Progenitor cell of endocrine pancreas (in vitro differentiated cells): ENCODE results near the gene FSCN2. TPM values are rescaled to one million over a fixed set of nuclear protein-coding genes. Genes with fewer than 3 reads are reported as not detected.

Experiments
- DNase-seq: peaks from one replicate; pipeline ENCODE4 v3.0.0; 2021; ENCODE audit warnings: low spot score; ENCODE audit not compliant: unreplicated experiment
- H3K27ac Mint-ChIP-seq: 2 replicates; pipeline ENCODE4 v1.8.0; 2021; ENCODE audit warnings: mild to moderate bottlenecking, moderate library complexity, mixed read lengths
- H3K27me3 Mint-ChIP-seq: 2 replicates; pipeline ENCODE4 v1.8.0; 2021; ENCODE audit warnings: mixed read lengths
- H3K36me3 Mint-ChIP-seq: 2 replicates; pipeline ENCODE4 v1.8.0; 2022; ENCODE audit warnings: mixed read lengths; ENCODE audit not compliant: insufficient read depth
- H3K4me1 Mint-ChIP-seq: 2 replicates; pipeline ENCODE4 v1.8.0; 2021; ENCODE audit warnings: low read depth, mixed read lengths
- H3K4me3 Mint-ChIP-seq: 2 replicates; pipeline ENCODE4 v1.8.0; 2021; ENCODE audit warnings: low read depth, mild to moderate bottlenecking, moderate library complexity, mixed read lengths
- H3K9me3 Mint-ChIP-seq: 2 replicates; pipeline ENCODE4 v1.8.0; 2021; ENCODE audit warnings: low read depth, mixed read lengths
- total RNA-seq: library from RNA; stranded (reverse); gene quantifications from 2 replicates; pipeline ENCODE4 v1.2.1, GENCODE V29; 2021
- TF ChIP-seq, protein P1 (sequence below): fragments of 200-600 bp; sonication (generic); IDR thresholded peaks from one replicate; pipeline ENCODE4 v1.5.0; 2021; ENCODE audit warnings: antibody characterized with exemption, mild to moderate bottlenecking; ENCODE audit not compliant: unreplicated experiment

Gene FSCN2
- total RNA-seq, 1 donor from 2014 or later: 5.3 TPM

DNA sequence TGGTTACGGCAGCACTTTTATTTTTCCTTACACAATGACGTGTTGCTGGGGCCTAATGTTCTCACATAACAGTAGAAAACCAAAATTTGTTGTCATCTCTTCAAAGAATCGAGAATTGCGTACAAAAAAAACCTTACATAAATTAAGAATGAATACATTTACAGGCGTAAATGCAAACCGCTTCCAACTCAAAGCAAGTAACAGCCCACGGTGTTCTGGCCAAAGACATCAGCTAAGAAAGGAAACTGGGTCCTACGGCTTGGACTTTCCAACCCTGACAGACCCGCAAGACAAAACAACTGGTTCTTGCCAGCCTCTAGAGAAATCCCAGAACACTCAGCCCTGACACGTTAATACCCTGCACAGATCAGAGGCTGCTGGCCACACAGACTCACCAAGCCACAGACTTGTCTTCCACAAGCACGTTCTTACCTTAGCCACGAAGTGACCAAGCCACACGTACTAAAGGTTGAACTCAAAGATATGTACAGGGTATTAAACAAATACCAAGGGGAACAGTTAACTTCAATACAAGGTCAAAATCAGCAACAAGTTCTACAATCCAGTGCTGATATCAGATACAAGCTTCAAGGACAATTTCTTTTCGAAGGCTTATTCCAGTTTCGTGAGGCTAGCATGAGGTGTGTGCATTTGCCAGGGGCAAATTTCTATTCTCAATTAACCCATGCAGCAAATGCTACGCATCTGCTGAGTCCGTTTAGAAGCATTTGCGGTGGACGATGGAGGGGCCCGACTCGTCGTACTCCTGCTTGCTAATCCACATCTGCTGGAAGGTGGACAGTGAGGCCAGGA is 18.0 kb upstream of the FSCN2 start:
- H3K36me3 Mint-ChIP-seq: peaks cover 41% of the 10 kb centered on the region
- peak overlapping the region; percentile 97 for H3K27ac Mint-ChIP-seq
- peak overlapping the region; percentile 96 for H3K4me3 Mint-ChIP-seq
- no peak for DNase-seq
- TF ChIP-seq, protein P1, sequence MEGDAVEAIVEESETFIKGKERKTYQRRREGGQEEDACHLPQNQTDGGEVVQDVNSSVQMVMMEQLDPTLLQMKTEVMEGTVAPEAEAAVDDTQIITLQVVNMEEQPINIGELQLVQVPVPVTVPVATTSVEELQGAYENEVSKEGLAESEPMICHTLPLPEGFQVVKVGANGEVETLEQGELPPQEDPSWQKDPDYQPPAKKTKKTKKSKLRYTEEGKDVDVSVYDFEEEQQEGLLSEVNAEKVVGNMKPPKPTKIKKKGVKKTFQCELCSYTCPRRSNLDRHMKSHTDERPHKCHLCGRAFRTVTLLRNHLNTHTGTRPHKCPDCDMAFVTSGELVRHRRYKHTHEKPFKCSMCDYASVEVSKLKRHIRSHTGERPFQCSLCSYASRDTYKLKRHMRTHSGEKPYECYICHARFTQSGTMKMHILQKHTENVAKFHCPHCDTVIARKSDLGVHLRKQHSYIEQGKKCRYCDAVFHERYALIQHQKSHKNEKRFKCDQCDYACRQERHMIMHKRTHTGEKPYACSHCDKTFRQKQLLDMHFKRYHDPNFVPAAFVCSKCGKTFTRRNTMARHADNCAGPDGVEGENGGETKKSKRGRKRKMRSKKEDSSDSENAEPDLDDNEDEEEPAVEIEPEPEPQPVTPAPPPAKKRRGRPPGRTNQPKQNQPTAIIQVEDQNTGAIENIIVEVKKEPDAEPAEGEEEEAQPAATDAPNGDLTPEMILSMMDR: no peak
- no peaks in the 10 kb centered on the region for H3K27me3 Mint-ChIP-seq
- H3K4me1 Mint-ChIP-seq: peaks cover 26% of the 10 kb centered on the region
- H3K9me3 Mint-ChIP-seq: no peaks in the 10 kb centered on the region

DNA sequence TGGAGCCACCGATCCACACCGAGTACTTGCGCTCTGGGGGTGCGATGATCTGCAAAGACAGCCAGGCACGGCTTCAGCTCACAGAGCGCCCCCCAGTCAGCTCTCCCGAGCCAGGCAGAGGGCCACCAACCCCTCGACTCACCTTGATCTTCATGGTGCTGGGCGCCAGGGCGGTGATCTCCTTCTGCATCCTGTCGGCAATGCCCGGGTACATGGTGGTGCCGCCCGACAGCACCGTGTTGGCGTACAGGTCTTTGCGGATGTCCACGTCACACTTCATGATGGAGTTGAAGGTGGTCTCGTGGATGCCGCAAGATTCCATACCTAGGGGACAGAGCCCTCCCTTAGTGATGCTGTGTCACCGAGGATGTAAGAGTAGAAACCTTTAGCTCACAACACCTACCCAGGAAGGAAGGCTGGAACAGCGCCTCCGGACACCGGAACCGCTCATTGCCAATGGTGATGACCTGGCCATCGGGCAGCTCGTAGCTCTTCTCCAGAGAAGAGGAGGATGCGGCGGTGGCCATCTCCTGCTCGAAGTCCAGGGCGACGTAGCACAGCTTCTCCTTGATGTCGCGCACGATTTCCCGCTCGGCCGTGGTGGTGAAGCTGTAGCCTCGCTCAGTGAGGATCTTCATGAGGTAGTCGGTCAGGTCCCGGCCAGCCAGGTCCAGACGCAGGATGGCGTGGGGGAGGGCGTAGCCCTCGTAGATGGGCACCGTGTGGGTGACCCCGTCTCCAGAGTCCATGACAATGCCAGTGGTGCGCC is 17.2 kb upstream of the FSCN2 start:
- H3K36me3 Mint-ChIP-seq: peaks cover 41% of the 10 kb centered on the region
- TF ChIP-seq, protein P1: no peak
- H3K4me1 Mint-ChIP-seq: peaks cover 27% of the 10 kb centered on the region
- no peak for DNase-seq
- peak overlapping the region; percentile 96 for H3K4me3 Mint-ChIP-seq
- H3K27me3 Mint-ChIP-seq: no peaks in the 10 kb centered on the region
- H3K9me3 Mint-ChIP-seq: no peaks in the 10 kb centered on the region
- peak overlapping the region; percentile 97 for H3K27ac Mint-ChIP-seq

DNA sequence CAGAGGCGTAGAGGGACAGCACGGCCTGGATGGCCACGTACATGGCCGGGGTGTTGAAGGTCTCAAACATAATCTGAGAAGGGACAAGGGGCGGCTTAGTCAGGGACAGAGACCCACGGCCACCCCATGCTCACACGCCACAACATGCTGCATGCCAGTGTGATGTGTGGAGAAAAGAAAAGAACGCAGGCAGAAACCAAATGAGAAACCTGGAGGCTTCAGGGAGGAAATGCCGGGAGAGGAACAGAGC is 16.7 kb upstream of the FSCN2 start:
- Mint-ChIP-seq H3K27ac (peak overlapping the region; percentile 97), H3K36me3 (peaks cover 41% of the 10 kb centered on the region), H3K9me3 (no peaks in the 10 kb centered on the region), H3K4me1 (peaks cover 27% of the 10 kb centered on the region), H3K4me3 (peak overlapping the region; percentile 96), H3K27me3 (no peaks in the 10 kb centered on the region)
- TF ChIP-seq, protein P1: no peak
- peak; percentile 10 for DNase-seq

DNA sequence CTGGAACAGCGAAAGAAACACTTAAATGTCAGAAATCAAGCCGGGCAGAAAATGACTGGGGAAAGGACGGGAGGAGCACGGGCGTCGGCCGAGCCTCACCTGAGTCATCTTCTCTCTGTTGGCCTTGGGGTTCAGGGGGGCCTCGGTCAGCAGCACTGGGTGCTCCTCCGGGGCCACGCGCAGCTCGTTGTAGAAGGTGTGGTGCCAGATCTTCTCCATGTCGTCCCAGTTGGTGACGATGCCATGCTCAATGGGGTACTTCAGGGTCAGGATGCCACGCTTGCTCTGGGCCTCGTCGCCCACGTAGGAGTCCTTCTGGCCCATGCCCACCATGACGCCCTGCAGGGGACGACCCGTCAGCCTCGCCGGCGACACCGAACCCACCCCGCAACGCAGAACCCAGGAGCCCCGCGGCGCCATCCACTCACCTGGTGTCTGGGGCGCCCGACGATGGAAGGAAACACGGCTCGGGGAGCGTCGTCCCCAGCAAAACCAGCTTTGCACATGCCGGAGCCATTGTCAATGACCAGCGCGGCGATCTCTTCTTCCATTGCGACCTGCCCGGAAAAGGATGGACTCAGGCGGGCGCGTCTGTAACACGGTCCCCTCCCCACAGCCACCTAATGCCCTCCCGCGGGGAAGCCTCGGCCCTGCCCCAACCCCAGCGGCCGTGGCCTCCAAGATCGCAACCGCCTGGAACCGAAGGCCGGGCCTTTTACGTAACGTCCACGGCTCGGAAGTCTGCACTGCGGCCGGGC is 16.2 kb upstream of the FSCN2 start:
- DNase-seq: no peak
- Mint-ChIP-seq H3K4me1 (peaks cover 27% of the 10 kb centered on the region), H3K27me3 (no peaks in the 10 kb centered on the region), H3K27ac (peak overlapping the region; percentile 97), H3K9me3 (no peaks in the 10 kb centered on the region), H3K36me3 (peaks cover 41% of the 10 kb centered on the region), H3K4me3 (peak overlapping the region; percentile 96)
- TF ChIP-seq, protein P1: no peak
